ENCODE measurements around the gene ADGRB2. TPM values are rescaled to one million over a fixed set of nuclear protein-coding genes. Genes with fewer than 3 reads are reported as not detected.
"Not testable (repeated sequence)": the region's sequence is repeated elsewhere in the genome, so short reads cannot be mapped to it uniquely, and the experiment has no call there.

The ADGRB2 gene
- total RNA-seq, 1 donor from 2014 or later: 0.17 TPM

- no peak for DNase-seq
Measured at GRCh38 chr1:31725134-31725533, 39.0 kb downstream of the ADGRB2 start.

- DNase-seq: peak; percentile 83
Measured at GRCh38 chr1:31723828-31724359, 40.2 kb downstream of the ADGRB2 start.

GRCh38 chr1:31718327-31718897 lies 45.7 kb downstream of the ADGRB2 start:
- DNase-seq: no peak

- DNase-seq: no peak
Measured at GRCh38 chr1:31717341-31717740, 46.8 kb downstream of the ADGRB2 start.

- no peak for DNase-seq
Measured at GRCh38 chr1:31715873-31716220, 48.3 kb downstream of the ADGRB2 start.

GRCh38 chr1:31715087-31715872 lies 48.9 kb downstream of the ADGRB2 start:
- peak; percentile 91 for DNase-seq

GRCh38 chr1:31714442-31715086 lies 49.6 kb downstream of the ADGRB2 start:
- DNase-seq: peak; percentile 75

- DNase-seq: peak; percentile 60
Measured at GRCh38 chr1:31712630-31713029, 51.5 kb downstream of the ADGRB2 start.

GRCh38 chr1:31712068-31712467 lies 52.1 kb downstream of the ADGRB2 start:
- no peak for DNase-seq

GRCh38 chr1:31708324-31708723 lies 55.8 kb downstream of the ADGRB2 start:
- no peak for DNase-seq

GRCh38 chr1:31707711-31708110 lies 56.4 kb downstream of the ADGRB2 start:
- DNase-seq: peak; percentile 75

- not testable (repeated sequence) for DNase-seq
Measured at GRCh38 chr1:31707059-31707600, 57.0 kb downstream of the ADGRB2 start.

- DNase-seq: no peak
Measured at GRCh38 chr1:31706384-31707058, 57.6 kb downstream of the ADGRB2 start.

GRCh38 chr1:31705080-31705866 lies 58.9 kb downstream of the ADGRB2 start:
- DNase-seq: peak; percentile 46

GRCh38 chr1:31704271-31705079 lies 59.7 kb downstream of the ADGRB2 start:
- DNase-seq: no peak

GRCh38 chr1:31703431-31704270 lies 60.5 kb downstream of the ADGRB2 start, which contains the start of gene COL16A1:
TSS of gene COL16A1 (minus strand) at chr1:31704017. CDS start at chr1:31702193, 1,824 bp downstream.
- DNase-seq: no peak

GRCh38 chr1:31702836-31703404 lies 61.2 kb downstream of the ADGRB2 start:
- DNase-seq: no peak

- DNase-seq: peak; percentile 60
Measured at GRCh38 chr1:31701091-31701736, 62.9 kb downstream of the ADGRB2 start.

All from dermis blood vessel endothelial cell (primary cell).